HG02678 (cell line): ENCODE measurements around the gene PTPRG.

Source experiments
- ATAC-seq: cut with Tn5 transposase; IDR thresholded peaks from one replicate; pipeline ENCODE4 v1.9.1; 2021; ENCODE audit warnings: mild to moderate bottlenecking, moderate library complexity; ENCODE audit not compliant: unreplicated experiment

Gene PTPRG

GRCh38 chr3:62284442-62284841 is 723.1 kb downstream of the PTPRG start:
- no peak for ATAC-seq

DNA sequence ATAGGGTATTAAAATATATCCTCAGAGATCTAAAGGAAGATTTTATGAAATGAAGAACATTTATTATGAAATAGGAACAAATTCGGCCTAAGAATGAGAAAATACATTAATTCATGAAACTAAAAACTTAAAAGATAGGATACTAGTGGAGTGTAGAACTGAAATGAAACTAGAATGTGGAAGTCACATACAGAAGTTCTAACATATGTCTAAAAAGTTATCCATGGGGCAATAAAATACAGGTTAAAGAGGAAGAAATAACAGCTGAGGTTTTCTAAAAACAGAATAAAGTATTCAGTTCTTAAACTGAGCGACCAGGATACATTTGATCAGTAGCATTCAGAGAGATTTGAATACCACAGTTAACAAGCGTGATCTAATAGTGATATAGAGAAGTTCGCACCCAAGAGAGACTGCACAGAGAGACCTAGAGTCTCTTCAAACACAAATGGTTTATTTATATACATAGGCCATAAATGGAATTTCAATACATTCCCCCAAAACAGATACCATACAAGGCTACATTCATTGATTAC is 726.1 kb downstream of the PTPRG start:
- ATAC-seq: no peak

- ATAC-seq: no peak
These were observed 728.6 kb downstream of the PTPRG start for GRCh38 chr3:62289922-62290321.

DNA sequence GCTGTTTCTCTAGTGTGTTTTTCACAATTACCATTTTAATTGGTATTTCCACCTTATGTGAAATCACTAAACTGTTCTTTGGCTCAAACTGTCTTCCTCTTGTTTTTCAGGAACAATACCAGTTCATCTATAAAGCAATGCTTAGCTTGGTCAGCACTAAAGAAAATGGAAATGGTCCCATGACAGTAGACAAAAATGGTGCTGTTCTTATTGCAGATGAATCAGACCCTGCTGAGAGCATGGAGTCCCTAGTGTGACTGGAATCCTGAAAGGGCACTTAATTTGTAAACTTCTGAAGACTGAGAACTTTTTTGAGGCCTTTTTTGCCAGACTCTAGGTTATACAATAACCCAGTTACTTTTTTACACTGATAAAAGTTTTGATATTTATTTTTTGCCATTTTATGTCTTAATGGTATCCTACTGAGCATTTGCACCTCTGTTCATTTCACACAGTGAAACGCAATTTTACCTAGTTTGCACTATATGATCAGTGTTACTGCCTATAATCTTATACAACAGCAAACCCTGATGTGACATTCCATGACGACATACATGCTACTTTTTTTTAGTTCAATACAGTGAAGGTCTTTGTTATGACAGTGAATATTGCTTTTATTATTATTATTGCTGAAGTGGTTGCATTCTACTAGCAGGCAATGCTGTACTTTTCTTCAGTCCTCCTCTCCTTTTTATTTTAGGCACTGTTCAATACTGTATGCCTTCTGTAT is 731.8 kb downstream of the PTPRG start:
- no peak for ATAC-seq

GRCh38 chr3:62295571-62295970 is 734.2 kb downstream of the PTPRG start:
- ATAC-seq: no peak

DNA sequence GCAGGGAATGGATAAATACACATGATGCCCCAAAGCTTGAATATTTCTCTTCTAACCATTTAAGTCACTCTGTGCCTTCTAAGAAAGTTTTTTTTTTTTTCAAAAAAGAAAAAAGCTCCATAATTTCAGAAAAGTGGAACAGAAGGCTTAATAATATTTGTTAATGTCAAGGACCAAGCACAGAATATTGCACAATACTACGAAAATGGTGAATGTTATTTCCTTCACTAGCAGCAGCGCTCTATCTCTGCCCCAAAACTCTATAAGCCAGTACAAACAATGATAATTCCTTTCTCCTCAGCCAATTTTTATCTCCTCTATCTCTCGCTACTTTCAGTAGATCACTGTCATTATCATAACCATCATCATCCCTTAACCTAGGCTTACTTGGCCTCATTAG is 739.2 kb downstream of the PTPRG start:
- no peak for ATAC-seq

- no peak for ATAC-seq
These were observed 750.8 kb downstream of the PTPRG start for GRCh38 chr3:62312201-62312600.

- ATAC-seq: no peak
These were observed 755.2 kb downstream of the PTPRG start for GRCh38 chr3:62316525-62316924.

DNA sequence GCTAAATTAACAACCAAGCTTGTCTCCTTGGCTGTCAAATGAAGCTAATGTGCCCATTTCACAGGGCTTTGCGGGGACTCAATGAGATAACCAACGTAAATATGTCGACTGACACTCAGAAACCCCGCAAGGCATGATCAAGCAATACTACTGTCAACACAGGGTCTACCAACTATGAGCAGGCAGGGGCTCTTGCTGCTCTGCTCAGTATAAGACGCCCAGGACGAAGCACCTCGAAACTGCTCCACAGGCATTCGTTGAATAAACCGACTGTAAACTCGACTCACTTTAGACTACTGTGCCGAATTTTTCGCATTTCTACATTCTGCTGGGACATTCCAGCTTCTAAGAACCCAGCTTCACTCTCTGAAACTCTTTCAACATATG is 757.0 kb downstream of the PTPRG start:
- no peak for ATAC-seq

GRCh38 chr3:62318752-62319569 is 757.6 kb downstream of the PTPRG start:
- ATAC-seq: peak; percentile 86

DNA sequence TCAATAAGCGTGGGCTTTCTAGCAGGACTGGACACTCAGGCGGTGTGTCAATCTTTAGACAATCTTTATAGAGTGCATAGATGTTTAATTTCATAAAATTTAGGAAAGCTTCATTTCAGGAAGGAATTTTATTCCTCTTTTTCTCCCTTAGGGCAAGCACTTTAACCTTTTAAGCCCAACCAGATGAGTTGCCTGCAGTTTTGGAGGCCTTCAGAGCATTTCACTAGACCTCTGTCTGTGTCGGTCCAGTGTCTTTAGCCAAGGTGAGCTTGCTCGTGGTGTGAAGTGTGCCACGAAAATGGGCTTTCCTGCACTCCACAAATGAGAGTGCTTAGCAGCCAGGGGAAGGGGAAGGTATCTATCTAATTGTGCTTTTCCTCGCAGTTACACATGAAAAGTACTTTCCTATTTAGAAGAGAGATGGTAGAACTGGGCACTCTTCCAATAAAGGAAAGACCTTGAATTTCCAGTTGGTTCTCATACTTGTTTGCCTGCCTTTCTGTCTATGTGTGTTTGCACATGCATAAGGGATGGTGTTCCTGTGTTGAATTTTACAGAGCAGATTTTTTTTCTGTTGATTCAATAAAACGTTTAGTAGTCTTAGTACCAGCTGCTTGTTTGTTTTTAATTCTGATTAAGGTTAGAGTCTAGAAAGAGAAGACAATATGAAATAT is 758.3 kb downstream of the PTPRG start:
- no peak for ATAC-seq

GRCh38 chr3:62323241-62323640 is 761.9 kb downstream of the PTPRG start:
- no peak for ATAC-seq

GRCh38 chr3:62325896-62326295 is 764.5 kb downstream of the PTPRG start:
- no peak for ATAC-seq

- ATAC-seq: no peak
These were observed 768.6 kb downstream of the PTPRG start for GRCh38 chr3:62329971-62330370.

DNA sequence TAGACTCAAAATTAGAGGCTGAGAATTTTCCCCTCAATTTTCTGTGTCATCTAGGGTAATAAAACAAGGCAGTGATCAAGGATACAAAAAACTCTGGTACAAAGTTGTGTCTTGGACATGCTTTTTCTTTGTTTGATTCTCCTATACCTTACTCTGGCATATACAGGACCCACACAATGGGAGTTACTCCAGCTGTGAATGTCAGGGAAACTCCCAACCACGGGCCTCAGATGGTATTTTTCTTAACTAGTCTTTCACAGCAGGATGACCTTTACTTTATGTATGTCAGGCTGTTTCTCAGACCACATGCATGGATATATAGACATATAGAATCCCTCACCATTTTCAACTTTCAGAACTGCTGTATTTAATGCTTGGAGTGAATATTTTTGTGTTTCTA is 770.6 kb downstream of the PTPRG start:
- no peak for ATAC-seq

- ATAC-seq: no peak
These were observed 771.5 kb downstream of the PTPRG start for GRCh38 chr3:62332835-62333244.

- no peak for ATAC-seq
These were observed 773.8 kb downstream of the PTPRG start for GRCh38 chr3:62335196-62335595.

DNA sequence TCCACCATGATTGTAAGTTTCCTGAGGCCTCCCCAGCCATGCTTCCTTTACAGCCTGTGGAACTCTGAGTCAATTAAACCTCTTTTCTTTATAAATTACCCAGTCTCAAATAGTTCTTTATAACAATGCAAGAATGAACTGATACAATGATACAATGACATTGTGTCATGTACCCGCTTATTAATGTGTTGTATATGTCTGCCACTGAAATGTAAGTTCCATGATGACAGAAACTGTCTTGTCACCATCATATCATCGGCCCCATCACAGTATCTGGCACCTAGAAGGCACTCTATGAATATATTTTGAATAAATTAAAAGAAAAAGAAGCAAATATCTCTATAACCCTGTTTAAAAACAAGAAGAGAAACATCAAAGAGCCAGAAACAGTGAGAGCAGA is 782.4 kb downstream of the PTPRG start:
- ATAC-seq: no peak
